ENCODE measurements around the gene KIRREL3.

DNA sequence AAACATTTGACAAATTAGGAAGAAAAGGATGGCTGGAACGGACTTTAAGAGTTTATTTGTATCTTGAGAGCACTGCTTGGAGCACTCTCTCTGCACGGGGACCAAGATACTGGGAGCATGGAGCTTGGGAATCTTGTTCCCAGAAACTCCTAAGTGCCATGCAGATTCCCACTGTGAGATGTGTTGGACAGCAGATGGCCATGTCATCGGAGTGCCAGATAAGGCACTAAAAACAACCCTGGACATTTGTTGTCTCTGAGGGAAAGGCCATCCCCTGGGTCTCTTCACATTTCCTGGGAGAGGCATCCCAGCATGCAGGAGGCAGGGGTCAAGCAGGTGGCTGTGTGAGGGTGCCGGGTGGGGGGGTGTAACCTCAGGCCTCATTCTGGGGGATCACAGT is 2.9 kb downstream of the KIRREL3 start:
- TF ChIP-seq, protein P1, sequence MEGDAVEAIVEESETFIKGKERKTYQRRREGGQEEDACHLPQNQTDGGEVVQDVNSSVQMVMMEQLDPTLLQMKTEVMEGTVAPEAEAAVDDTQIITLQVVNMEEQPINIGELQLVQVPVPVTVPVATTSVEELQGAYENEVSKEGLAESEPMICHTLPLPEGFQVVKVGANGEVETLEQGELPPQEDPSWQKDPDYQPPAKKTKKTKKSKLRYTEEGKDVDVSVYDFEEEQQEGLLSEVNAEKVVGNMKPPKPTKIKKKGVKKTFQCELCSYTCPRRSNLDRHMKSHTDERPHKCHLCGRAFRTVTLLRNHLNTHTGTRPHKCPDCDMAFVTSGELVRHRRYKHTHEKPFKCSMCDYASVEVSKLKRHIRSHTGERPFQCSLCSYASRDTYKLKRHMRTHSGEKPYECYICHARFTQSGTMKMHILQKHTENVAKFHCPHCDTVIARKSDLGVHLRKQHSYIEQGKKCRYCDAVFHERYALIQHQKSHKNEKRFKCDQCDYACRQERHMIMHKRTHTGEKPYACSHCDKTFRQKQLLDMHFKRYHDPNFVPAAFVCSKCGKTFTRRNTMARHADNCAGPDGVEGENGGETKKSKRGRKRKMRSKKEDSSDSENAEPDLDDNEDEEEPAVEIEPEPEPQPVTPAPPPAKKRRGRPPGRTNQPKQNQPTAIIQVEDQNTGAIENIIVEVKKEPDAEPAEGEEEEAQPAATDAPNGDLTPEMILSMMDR (conservative IDR thresholded peaks at IDR 0.05; ENCODE audit: low read depth, low read length), result no peak
- no peak for TF ChIP-seq EZH2phosphoT487 (IDR thresholded peaks at IDR 0.05; ENCODE audit: borderline replicate concordance, low read length)

Data from PC-3 (cell line).